ENCODE measurements around the gene ZBTB16.

ZBTB16 gene

DNA sequence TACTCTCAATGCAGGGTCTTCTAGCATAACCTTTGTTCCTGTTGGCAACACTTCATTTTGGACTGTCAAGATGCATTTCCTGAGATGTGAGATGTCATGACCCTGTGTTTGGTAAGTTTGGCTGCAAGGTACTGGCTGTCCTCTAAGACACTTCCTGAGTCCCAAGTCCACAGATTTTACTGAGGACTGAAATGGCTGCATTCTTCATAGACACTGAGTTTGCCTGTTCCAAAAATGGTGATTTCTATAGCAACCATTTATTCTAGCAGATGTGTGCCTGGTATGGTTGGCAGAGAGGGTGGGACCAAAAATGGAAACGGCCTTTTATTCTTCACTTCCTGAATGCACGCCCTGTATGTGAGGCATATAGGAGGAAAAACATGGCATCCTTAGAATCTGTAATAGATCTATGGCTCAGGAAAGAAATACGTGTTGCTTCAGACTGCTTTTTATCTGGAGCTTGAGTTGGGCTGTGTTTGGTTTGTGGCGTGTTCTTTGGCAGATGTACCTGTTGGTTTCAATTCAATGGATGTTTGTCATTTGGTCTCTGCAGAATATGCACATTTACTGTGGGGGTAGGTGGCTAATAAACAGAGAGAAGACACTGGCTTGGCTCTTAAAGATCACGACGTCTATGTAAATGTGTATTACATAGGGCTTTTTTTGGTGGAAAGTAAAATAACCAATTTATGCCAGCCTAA lies 62.4 kb downstream of the ZBTB16 start:
- DNase-seq (ENCODE audit: low read depth), result no peak
- no peak overlapping the region for H3K4me3 ChIP-seq (ENCODE audit: low read depth, low read length)
- TF ChIP-seq, protein P1, sequence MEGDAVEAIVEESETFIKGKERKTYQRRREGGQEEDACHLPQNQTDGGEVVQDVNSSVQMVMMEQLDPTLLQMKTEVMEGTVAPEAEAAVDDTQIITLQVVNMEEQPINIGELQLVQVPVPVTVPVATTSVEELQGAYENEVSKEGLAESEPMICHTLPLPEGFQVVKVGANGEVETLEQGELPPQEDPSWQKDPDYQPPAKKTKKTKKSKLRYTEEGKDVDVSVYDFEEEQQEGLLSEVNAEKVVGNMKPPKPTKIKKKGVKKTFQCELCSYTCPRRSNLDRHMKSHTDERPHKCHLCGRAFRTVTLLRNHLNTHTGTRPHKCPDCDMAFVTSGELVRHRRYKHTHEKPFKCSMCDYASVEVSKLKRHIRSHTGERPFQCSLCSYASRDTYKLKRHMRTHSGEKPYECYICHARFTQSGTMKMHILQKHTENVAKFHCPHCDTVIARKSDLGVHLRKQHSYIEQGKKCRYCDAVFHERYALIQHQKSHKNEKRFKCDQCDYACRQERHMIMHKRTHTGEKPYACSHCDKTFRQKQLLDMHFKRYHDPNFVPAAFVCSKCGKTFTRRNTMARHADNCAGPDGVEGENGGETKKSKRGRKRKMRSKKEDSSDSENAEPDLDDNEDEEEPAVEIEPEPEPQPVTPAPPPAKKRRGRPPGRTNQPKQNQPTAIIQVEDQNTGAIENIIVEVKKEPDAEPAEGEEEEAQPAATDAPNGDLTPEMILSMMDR (IDR thresholded peaks at IDR 0.05; ENCODE audit: low read depth, low read length), result no peak
- TF ChIP-seq, protein P2, sequence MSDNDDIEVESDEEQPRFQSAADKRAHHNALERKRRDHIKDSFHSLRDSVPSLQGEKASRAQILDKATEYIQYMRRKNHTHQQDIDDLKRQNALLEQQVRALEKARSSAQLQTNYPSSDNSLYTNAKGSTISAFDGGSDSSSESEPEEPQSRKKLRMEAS (IDR thresholded peaks at IDR 0.05; ENCODE audit: low read depth, low read length), result no peak
- no peak for TF ChIP-seq POLR2A (IDR thresholded peaks at IDR 0.05; ENCODE audit: extremely low read depth, insufficient read length)
- TF ChIP-seq MYC (IDR thresholded peaks at IDR 0.05; ENCODE audit: low read depth, low read length), result no peak

DNA sequence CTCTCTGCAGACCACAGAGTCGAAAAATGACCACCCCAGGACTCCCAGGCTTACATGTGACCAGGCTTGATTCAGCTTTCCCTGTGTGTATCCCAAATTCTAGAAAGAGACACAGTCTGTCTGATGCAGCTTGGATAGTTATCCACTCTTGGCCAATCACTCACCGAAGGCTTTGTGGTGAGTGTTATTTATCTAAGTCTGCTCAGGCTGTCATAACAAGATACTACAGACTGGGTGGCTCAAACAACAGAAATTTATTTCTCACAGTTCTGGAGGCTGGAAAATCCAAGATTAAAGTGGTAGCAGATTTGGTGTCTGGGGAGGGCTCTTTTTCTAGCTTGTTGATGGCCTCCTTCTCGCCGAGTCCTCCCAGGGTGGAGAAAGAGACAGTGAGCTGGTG lies 63.2 kb downstream of the ZBTB16 start:
- DNase-seq (ENCODE audit: low read depth), result no peak
- no peak overlapping the region for H3K4me3 ChIP-seq (ENCODE audit: low read depth, low read length)
- TF ChIP-seq POLR2A (IDR thresholded peaks at IDR 0.05; ENCODE audit: extremely low read depth, insufficient read length) (no peak), MYC (IDR thresholded peaks at IDR 0.05; ENCODE audit: low read depth, low read length) (no peak)
- TF ChIP-seq, protein P2 (IDR thresholded peaks at IDR 0.05; ENCODE audit: low read depth, low read length), result no peak
- TF ChIP-seq, protein P1 (IDR thresholded peaks at IDR 0.05; ENCODE audit: low read depth, low read length), result no peak

DNA sequence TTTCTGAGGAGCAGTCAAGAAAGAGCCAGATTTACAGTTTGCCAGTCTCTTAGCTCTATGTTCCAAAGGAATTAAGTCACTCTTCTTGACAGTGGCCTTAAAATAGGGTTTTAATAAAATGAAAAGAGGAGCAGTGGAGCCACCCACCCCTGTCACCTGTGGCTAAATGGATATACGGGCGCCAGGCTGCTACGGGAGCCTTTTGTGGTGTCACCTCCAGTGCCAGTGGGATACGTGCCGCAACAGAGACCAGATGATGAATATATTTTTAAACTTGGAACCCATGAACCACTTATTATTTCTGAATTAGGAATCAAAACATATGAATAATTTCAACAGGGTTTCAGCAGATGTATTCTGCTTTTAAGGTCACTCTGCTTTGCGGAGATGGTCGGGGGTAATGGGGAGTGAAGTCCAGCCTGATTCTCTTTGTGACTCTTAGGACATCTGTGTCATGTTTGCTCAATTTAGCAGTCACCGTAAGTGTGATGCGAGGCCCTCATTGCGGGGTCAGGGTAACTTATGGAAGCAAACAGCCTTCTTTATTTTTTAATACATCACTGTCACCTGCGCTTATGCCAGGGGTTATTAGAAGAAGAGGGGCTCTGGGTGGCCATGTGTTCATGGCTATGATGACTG lies 64.3 kb downstream of the ZBTB16 start:
- DNase-seq (ENCODE audit: low read depth), result no peak
- H3K4me3 ChIP-seq (ENCODE audit: low read depth, low read length), result no peak overlapping the region

DNA sequence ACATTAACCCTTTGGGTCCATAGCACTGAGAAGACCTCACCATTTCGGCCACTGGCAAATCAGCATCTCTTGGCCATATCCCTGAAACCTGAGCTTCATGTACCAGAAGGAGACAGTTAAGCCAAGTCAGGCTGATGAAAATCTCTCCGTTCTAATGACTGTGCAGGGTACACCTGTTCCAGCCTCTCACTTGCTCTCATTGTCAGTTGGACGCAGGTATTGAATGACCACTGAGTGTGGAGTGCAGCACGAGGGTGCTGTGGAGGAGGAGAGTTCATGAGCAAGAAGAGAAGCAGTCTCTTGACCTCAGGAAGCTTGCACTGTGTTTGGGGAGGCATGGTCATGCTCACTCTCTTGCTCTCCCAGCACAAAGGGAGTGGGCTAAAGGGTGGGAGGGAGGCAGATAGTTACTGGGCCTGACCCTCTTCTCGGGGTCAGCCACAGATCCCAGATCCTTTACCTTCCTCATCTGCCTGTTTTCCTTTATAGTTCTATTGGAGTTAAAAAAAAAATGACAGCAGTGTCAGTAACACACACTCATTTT lies 65.2 kb downstream of the ZBTB16 start:
- no peak overlapping the region for H3K4me3 ChIP-seq (ENCODE audit: low read depth, low read length)
- DNase-seq (ENCODE audit: low read depth), result no peak
- no peak for TF ChIP-seq POLR2A (IDR thresholded peaks at IDR 0.05; ENCODE audit: extremely low read depth, insufficient read length)
- TF ChIP-seq, protein P1 (IDR thresholded peaks at IDR 0.05; ENCODE audit: low read depth, low read length), result no peak
- TF ChIP-seq, protein P2 (IDR thresholded peaks at IDR 0.05; ENCODE audit: low read depth, low read length), result no peak
- TF ChIP-seq MYC (IDR thresholded peaks at IDR 0.05; ENCODE audit: low read depth, low read length), result no peak

More for the DNA sequence above, 64.3 kb downstream of the ZBTB16 start:
- TF ChIP-seq, protein P1 (IDR thresholded peaks at IDR 0.05; ENCODE audit: low read depth, low read length), result no peak
- TF ChIP-seq, protein P2 (IDR thresholded peaks at IDR 0.05; ENCODE audit: low read depth, low read length), result no peak
- TF ChIP-seq MYC (IDR thresholded peaks at IDR 0.05; ENCODE audit: low read depth, low read length), result no peak
- no peak for TF ChIP-seq POLR2A (IDR thresholded peaks at IDR 0.05; ENCODE audit: extremely low read depth, insufficient read length)

DNA sequence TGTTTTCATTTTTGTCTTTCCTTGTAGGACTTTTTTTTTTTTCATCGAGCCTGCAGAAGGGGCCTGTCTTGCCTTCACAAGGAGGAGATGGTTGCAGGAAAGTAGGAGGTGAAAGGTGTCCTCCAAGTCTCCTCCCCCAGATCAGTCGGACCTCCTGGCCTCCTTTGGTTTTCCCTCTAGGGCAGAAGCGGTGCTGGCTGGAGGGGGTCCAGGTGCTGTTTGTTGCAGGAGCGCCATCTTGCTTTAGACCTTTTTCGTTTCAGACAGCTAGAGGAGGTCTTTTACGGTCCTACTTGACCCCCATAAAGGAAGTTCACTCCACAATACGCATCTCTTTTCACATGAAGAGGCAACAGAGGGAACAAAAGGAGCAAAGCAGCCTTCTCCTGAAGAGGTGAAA lies 66.0 kb downstream of the ZBTB16 start:
- H3K4me3 ChIP-seq (ENCODE audit: low read depth, low read length), result no peak overlapping the region
- DNase-seq (ENCODE audit: low read depth), result no peak
- TF ChIP-seq, protein P1 (IDR thresholded peaks at IDR 0.05; ENCODE audit: low read depth, low read length), result no peak
- TF ChIP-seq POLR2A (IDR thresholded peaks at IDR 0.05; ENCODE audit: extremely low read depth, insufficient read length) (no peak), MYC (IDR thresholded peaks at IDR 0.05; ENCODE audit: low read depth, low read length) (no peak)
- TF ChIP-seq, protein P2 (IDR thresholded peaks at IDR 0.05; ENCODE audit: low read depth, low read length), result no peak

All from NB4 (cell line).